Myocyte (in vitro differentiated cells): ENCODE results near the gene CHD6. TPM values are rescaled to one million over a fixed set of nuclear protein-coding genes. Genes with fewer than 3 reads are reported as not detected.

Source experiments
- DNase-seq: peaks from one replicate; pipeline ENCODE4 v3.0.0-alpha.2; 2012; ENCODE audit warnings: low read depth
- total RNA-seq: library from RNA; depleted of rRNA; stranded (reverse); fragments of >200 nt; gene quantifications from 2 replicates; pipeline ENCODE4 v1.2.3, GENCODE V29; 2014

The CHD6 gene
- total RNA-seq, 1 donor from 2014 or later: 18.2 TPM

- DNase-seq: no peak
Observed at GRCh38 chr20:41623625-41624375, 5.6 kb upstream of the CHD6 start.

DNA sequence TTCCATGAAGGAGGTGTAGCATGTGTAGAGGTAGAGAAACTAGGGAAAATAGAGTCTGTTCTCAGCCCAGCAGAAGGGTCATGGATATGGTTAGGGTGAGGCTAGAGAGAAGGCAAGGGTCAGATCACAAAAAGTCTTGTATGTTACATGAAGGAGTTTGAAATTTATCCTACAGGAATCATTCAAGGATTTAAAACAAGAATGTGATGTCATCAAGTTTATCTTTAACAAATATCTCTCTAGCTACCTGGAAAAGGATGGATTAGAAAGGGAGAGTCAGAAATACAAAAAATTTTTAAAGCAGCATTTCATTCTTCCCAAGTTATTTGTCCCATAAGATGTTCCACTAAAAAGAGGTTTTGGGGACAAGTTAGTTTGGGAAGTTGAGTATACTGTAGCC lies 4.4 kb upstream of the CHD6 start:
- no peak for DNase-seq

DNA sequence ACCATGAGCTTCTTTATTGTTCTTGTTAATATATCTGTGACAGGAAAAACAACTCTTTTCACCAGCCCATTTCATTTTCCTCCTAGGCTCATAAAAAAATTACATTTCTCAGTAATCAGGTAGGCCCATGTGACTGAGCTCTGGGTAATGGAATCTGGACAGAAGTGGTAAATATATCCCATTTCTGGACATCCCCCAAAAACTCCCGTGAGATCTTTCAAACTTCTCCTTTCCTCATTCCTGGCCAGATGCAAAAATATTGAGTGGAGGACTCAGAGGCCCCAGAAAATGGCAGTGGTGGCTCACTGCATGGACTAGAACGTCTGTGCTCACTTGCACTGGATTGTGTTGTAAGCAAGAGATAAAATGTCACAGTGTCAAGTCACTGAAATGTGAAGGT lies 3.8 kb upstream of the CHD6 start:
- no peak for DNase-seq

DNA sequence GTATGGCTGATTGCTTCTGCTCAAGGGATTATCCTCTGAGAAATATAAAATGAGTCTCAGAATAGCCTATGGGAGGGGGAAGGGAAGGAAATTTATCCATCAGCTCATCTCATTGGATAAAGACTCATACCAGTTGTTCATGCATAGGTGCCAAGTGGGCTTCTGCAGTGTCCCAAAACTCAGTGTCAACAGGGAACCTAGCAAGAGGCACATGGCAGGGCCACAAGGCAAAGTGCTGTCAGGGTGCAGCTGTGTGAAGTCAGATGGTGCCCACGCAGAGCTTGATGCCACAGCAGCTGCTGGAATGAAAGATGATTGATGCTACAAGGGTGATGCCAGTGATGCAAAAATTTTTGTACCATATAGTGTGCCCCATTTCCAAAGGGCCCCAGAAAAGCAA lies 3.2 kb upstream of the CHD6 start:
- peak; percentile 57 for DNase-seq

DNA sequence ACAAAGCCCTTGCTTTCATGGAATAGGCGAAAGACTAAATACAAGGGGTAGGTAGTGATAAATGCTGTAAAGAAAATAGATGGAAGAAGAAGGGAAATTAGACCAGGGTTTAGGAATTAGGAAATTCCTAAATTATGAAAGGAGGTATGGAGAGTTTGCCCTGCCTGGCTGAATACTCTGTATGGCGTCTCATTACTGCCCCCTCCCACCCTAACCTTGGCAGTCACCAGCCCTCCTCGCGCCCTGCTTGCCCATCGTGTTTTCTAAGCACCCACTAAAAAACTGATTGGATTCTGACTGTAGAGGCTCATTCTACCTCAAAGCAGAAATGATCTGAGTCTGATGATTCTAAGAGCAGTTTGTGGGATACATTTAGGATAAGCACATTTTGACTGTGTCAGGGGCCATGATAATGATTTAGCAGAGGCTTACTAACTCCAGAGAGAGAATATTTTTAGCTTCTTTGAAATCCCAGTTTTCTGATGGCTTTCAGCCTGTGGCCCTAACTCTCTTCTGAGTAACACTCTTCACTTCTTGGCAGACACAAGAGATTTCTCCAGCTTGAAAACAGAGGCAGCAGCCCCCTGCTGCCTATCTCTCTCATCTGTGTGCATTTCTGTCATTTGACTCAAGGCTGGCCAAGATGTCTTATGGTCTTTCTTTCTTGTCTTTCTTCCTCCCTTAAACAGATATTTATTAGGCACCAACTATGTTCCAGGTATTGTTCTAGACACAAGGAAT lies 1.4 kb upstream of the CHD6 start:
- no peak for DNase-seq

DNA sequence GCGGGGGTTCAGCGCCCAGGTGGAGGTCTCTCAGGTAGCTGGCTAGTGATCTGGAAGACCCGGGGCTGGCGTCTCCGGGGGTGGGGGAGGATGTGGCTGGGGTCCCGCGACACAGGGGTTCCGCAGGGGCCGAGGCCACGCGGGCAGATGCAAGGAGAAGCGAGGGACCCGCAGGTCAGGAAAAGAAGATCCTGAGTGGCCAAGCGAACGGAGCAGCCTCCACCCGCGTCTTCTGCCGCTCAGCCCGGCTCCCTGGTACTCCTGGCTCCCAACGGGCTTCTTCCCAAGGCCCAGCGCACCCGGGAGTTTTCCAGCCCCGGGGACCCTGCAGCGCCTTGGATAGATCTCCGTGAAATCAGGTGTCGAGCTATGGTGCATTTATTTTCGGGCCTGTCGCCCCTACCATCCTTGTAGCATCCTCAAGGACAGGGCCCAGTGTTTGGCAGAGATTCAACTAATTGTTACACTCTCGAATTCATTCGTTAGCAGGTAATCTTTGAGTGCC lies 682 bp upstream of the CHD6 start:
- peak; percentile 17 for DNase-seq

GRCh38 chr20:41617059-41617901 lies 897 bp downstream of the CHD6 start:
- DNase-seq: peak; percentile 40

DNA sequence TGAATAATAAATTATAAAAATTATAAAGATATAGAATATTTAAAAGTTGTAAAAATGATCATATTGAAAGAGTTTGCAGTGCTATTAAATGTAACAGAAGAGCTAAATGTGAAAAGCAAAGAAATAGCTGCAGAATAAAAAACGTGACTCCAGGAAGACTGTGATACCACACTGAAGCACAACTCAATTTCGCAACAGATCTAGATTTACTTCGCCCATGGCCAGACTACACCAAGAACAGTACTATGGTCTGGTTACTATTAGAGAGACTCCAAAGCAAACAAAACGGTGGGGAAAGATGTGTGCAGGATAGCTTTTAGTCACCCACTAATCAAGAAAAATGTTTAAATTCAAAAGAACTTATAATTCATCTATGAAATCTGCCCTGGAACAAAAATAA lies 1.9 kb downstream of the CHD6 start:
- no peak for DNase-seq

DNA sequence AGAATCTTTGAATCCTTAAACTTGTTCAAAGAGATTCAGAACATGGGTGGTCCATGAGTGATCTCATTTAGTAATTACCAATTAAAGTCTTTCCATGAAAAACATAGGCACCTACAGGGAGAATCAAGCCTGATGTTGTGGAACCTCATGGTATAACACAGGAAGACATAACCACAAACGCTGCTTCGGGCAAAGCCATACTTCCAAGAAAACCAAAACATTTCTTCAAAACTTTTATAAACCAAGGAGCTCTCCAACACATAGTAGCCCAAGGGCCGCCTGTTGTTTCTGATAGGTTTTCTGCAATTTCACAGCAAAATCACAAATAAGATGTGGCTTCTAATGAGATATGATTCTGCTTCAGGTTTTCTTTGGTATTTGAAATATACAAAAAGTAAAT lies 2.5 kb downstream of the CHD6 start:
- no peak for DNase-seq

DNA sequence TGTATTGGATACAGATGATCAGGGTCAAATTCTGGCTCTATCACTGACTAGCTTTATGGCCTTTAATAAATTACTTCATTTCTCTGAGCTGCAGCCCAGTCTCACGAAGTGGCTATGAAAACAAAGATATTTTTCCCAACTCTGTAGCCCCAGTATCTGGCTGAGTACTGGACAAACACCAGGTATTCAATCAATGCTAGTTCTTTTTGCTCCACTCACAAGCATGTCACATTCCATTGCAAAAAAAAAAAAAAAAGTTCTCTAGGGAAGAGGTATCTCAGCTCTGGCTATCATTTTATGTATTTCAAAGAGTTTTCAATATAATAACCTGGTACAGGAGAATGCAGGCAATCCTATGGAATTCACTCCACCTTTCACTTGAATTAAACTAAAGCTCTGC lies 3.1 kb downstream of the CHD6 start:
- no peak for DNase-seq

DNA sequence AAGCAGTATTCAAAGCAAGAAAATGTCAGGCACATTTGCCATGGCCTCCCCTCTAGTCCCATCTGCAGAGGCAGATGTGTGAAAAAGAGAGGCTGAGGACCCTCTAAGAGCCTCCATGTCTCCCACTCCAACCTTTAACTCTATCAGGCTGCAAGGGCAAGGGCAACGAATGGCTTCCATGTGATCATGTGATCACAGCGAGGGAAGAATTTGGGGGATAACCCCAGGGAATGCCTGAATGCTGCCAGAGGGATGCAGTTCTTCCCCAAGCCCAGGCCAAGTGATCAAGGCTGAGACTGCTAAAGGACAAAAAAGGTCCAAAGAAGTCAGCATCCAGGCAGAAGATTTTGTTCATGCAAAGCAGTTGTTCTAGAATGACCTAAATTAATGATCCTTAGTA lies 4.9 kb downstream of the CHD6 start:
- no peak for DNase-seq

GRCh38 chr20:41609474-41609873 lies 8.7 kb downstream of the CHD6 start:
- DNase-seq: no peak

DNA sequence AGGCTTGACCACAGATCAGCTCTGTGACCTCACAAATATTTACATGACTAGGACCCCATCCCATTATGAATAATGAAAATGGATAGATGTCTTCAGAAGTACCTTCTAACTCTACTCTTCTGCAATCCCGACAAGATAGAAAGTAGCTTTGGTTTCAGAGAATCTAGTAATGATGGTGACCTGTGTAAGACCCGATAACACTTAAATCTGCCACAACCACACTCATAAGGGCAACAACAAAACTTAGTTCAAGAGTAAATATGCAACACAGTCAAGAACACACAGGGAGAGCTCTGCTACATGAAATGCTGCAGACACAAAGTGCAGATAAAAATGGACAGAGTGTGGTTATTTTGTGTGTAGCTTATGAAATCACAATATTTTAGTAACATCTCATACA lies 9.6 kb downstream of the CHD6 start:
- DNase-seq: no peak

DNA sequence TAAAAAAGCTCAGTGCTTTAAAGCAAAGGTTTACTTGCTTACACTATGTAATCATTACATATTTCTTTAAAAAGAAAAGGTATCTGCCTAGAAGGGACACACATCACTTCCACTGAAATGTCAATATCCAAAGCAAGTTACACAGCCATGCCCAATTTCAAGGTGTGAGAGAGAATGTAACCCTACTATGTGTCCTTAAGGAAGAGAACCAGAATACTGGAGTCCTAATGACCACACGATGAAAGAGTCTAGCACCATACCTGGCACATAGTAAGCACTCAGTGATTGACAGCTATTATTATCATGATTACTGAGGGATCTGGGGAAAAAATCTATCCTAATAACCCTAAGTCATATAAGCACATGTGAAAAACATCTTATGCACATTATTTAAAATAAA lies 10.4 kb downstream of the CHD6 start:
- no peak for DNase-seq

DNA sequence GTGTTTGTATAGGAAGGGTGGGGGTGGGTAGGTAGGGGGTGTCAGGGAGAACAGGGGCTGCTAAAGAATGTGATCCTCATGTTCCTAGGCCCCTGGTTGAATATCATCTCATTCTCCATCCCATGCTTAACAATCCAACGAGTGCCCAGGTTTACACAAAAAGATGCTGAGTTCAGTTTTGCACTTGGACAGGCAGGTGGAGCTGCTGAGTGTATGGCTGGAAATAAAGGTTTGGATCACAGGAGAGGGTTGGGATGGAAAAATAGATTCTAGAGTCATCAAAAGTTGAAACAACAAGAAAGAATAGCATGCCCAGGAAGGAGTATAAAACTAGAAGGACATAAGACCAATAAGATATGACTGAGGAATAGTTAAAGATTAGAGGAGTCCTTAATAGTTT lies 14.2 kb downstream of the CHD6 start:
- no peak for DNase-seq

GRCh38 chr20:41601742-41602141 lies 16.4 kb downstream of the CHD6 start:
- no peak for DNase-seq

- DNase-seq: no peak
Observed at GRCh38 chr20:41600926-41601631, 17.1 kb downstream of the CHD6 start.

GRCh38 chr20:41599699-41600104 lies 18.5 kb downstream of the CHD6 start:
- DNase-seq: no peak

GRCh38 chr20:41598719-41599118 lies 19.5 kb downstream of the CHD6 start:
- no peak for DNase-seq

GRCh38 chr20:41594514-41595322 lies 23.5 kb downstream of the CHD6 start:
- DNase-seq: no peak
